ENCODE measurements around the gene CASQ1. TPM values are rescaled to one million over a fixed set of nuclear protein-coding genes. Genes with fewer than 3 reads are reported as not detected.

Gene CASQ1
- total RNA-seq, 4 donors from 2014 or later: 0.95 TPM; not detected in 3

DNA sequence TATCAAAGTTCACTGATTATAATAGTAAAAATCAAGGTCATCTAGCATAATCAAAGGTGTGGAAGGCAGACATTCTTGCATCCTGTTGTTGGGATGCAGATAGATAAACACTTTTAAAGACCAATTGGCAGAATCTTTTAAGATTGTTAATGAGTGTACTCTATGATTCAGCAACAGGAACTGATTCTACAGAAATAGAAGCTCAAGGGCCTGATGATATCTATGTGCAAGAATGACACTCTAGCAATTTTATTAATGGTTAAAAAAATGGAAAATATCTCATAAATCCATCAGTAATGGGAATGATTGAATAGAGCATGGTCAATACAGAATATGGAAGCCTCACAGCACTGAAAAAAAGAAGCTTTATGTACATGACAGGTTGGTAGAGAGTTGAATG is 41.1 kb upstream of the CASQ1 start:
- intact Hi-C loops (cut with DNase I): no loop called here
- H3K36me3 ChIP-seq: no peaks in the 10 kb centered on the region

DNA sequence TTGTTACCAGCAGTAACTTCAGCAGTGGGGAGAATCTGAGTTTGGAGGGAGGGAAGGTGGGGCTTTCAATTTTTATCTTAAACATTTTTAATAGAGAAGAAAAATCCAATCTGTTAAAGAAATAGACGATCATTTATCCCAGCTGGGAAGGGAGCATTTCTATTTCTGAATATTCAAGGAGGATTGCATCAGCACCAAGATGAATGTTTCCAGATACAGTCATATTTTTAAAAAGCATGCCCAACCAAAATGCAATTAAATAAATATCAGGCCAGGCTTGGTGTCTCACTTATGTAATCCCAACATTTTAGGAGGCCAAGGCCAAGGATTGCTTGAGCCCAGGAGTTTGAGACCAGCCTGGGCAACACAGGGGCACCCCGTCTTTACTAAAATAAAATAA is 40.7 kb upstream of the CASQ1 start:
- Histone ChIP-seq H3K4me1 (no peaks in the 10 kb centered on the region), H3K36me3 (no peaks in the 10 kb centered on the region), H3K27me3 (no peaks in the 10 kb centered on the region), H3K4me3 (no peak overlapping the region), H3K27ac (no peak overlapping the region), H3K9me3 (no peaks in the 10 kb centered on the region)
- TF ChIP-seq, protein P1, sequence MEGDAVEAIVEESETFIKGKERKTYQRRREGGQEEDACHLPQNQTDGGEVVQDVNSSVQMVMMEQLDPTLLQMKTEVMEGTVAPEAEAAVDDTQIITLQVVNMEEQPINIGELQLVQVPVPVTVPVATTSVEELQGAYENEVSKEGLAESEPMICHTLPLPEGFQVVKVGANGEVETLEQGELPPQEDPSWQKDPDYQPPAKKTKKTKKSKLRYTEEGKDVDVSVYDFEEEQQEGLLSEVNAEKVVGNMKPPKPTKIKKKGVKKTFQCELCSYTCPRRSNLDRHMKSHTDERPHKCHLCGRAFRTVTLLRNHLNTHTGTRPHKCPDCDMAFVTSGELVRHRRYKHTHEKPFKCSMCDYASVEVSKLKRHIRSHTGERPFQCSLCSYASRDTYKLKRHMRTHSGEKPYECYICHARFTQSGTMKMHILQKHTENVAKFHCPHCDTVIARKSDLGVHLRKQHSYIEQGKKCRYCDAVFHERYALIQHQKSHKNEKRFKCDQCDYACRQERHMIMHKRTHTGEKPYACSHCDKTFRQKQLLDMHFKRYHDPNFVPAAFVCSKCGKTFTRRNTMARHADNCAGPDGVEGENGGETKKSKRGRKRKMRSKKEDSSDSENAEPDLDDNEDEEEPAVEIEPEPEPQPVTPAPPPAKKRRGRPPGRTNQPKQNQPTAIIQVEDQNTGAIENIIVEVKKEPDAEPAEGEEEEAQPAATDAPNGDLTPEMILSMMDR (IDR thresholded peaks at IDR 0.05): no peak
- TF ChIP-seq POLR2A (IDR thresholded peaks at IDR 0.05): no peak
- intact Hi-C loops (cut with DNase I): no loop called here
- WGBS, 2 donors: 70 to 75% methylated on average over 2 of the region's 2 CpGs
- no peak for DNase-seq

More for the DNA sequence above, 41.1 kb upstream of the CASQ1 start:
- no peaks in the 10 kb centered on the region for H3K9me3 ChIP-seq
- H3K4me3 ChIP-seq: no peak overlapping the region
- no peak for TF ChIP-seq POLR2A (IDR thresholded peaks at IDR 0.05)
- TF ChIP-seq, protein P1 (IDR thresholded peaks at IDR 0.05): no peak
- no peaks in the 10 kb centered on the region for H3K4me1 ChIP-seq
- H3K27me3 ChIP-seq: no peaks in the 10 kb centered on the region
- H3K27ac ChIP-seq: no peak overlapping the region
- DNase-seq: no peak

DNA sequence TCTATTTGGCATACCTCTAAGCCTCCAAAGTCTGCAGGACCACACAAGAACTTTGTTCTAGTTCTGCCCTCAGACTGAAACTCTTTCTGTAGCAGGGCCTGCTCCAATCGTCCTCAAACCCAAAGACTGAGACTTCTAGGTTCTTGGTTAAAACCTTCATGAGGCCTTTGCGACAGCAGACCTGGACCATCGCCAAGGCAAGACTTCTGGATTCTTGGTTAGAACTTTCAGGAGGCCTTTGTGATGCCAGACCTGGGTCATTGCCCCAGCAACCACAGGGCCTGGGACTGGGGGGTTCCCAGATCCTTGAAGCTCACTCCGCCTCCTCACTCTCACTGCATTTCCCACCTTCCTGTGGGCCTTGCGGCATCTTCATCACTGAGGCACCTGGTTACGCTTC is 39.1 kb upstream of the CASQ1 start, which contains the start of gene ATP1A4:
Gene ATP1A4, plus strand, starts transcription at position 301 of the 400 bp plus-strand sequence. CDS start 438 bp downstream, outside the sequence.
- H3K27me3 ChIP-seq: no peaks in the 10 kb centered on the region
- 74 to 94% methylated on average over 6 of the region's 6 CpGs for WGBS, 2 donors
- H3K4me3 ChIP-seq: no peak within 1 kb of the TSS
- no peak within 1 kb of the TSS for H3K27ac ChIP-seq
- TF ChIP-seq, protein P1 (IDR thresholded peaks at IDR 0.05): no peak
- no peak for TF ChIP-seq POLR2A (IDR thresholded peaks at IDR 0.05)
- no peaks in the 10 kb centered on the region for H3K4me1 ChIP-seq
- no peaks in the 10 kb centered on the region for H3K36me3 ChIP-seq
- DNase-seq: no peak
- H3K9me3 ChIP-seq: no peaks in the 10 kb centered on the region
- intact Hi-C loops (cut with DNase I): no loop called here

DNA sequence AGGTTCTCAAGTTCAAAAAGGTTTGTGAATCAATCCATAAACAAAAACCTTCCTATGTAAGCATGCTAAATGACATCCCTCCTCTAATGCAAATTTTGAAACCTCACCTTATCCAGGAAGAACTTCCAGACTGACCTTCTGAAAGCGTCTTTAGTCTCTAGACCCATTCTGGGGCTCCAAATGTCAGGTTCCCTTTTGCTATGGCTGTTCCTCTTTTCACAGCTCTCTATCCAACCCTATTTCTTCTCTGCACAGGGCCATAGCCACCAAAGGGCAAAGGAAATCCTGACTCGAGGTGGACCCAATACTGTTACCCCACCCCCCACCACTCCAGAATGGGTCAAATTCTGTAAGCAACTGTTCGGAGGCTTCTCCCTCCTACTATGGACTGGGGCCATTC is 35.6 kb upstream of the CASQ1 start:
- intact Hi-C loops (cut with DNase I): no loop called here
- DNase-seq: no peak
- no peak overlapping the region for H3K27ac ChIP-seq
- WGBS, 2 donors: 73 to 84% methylated on average over 3 of the region's 3 CpGs
- no peaks in the 10 kb centered on the region for H3K9me3 ChIP-seq
- no peaks in the 10 kb centered on the region for H3K36me3 ChIP-seq
- no peaks in the 10 kb centered on the region for H3K27me3 ChIP-seq
- H3K4me1 ChIP-seq: no peaks in the 10 kb centered on the region
- H3K4me3 ChIP-seq: no peak overlapping the region
- TF ChIP-seq, protein P1 (IDR thresholded peaks at IDR 0.05): no peak
- TF ChIP-seq POLR2A (IDR thresholded peaks at IDR 0.05): no peak

DNA sequence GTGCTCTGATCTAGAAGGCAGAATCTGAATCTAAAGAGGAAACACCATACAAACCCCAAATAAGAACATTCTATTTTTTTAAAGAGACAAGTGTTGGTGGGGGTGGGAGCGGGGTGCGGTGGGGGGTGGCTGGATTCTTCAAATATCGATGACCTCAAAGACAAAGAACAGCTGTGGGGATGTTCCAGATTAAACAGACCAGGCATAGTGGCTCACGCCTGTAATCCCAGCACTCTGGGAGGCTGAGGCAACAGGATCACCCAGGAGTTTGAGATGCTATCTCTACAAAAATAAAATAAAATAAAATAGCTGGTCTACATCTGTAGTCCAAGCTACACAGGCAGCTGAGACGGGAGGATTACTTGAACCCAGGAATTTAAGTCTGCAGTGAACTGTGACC is 34.0 kb upstream of the CASQ1 start:
- TF ChIP-seq, protein P1 (IDR thresholded peaks at IDR 0.05): no peak
- no peak for TF ChIP-seq POLR2A (IDR thresholded peaks at IDR 0.05)
- WGBS, 2 donors: 84% methylated on average over 5 of the region's 5 CpGs

More for the DNA sequence above, 34.0 kb upstream of the CASQ1 start:
- no peak for DNase-seq
- H3K36me3 ChIP-seq: no peaks in the 10 kb centered on the region
- H3K9me3 ChIP-seq: no peaks in the 10 kb centered on the region
- intact Hi-C loops (cut with DNase I): no loop called here
- H3K4me3 ChIP-seq: no peak overlapping the region
- H3K4me1 ChIP-seq: no peaks in the 10 kb centered on the region
- H3K27ac ChIP-seq: no peak overlapping the region
- no peaks in the 10 kb centered on the region for H3K27me3 ChIP-seq
